Ammon's horn (tissue), 1 donor: ENCODE data around the gene GRAMD1B.

Experiments used
- DNase-seq: peaks from one replicate; pipeline ENCODE4 v3.0.0-alpha.2; 2016; ENCODE audit warnings: low spot score

Gene GRAMD1B

DNA sequence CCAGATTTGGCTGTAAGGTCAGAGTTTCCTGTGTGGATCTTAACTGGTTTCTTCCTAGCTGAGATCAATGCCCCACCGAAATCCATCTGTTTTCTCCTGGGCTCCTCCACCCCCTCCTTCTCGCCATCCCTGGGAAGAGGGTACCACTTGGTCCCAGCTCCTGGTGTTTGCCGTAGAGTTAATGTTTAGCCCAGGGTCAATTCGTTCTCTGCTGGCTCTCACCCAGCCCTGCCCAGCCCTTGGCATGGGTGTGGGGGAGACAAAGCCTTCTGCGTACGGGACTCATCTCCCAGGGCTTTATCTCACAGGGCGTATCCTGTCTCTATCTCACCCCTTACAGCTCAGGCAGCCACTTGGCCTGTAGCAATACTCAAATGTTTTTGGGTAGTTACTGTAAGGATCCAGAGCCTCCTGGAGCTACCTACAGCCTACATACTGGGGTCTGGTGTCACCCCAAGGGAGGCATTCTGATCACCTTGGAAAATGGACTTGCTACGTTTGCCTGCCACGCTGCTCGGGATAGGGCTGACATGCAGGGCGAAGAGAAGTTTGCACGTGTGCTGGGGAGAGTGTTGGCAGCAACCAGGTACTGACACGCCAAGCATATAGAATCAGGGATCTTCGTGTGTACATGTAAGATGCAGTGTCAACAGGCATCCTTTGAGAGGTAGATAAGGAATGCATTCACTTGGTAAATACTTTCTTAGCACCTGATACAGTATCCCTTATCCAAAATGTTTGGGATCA is 158.2 kb downstream of the GRAMD1B start:
- no peak for DNase-seq

DNA sequence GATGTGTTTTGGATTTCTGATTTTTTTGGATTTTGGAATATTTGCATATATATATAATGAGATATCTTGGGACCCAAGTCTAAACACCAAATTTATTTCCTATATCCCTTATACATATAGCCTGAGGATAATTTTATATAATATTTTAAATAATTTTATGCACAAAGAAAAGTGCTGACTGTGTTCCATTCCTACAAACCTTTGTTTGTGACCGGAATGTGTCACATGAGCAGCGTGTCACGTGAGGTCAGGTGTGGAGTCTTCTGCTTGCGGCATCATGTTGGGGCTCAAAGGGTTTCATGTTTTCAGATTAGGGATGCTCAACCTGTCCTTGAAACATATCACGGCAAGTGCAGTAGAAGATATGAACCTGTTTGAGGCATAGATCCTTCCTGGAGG is 158.8 kb downstream of the GRAMD1B start:
- DNase-seq: no peak

- no peak for DNase-seq
Observed at GRCh38 chr11:123590296-123590912, 160.3 kb downstream of the GRAMD1B start.

GRCh38 chr11:123593570-123593969 is 163.5 kb downstream of the GRAMD1B start:
- no peak for DNase-seq

- no peak for DNase-seq
Observed at GRCh38 chr11:123594188-123594901, 164.3 kb downstream of the GRAMD1B start.

DNA sequence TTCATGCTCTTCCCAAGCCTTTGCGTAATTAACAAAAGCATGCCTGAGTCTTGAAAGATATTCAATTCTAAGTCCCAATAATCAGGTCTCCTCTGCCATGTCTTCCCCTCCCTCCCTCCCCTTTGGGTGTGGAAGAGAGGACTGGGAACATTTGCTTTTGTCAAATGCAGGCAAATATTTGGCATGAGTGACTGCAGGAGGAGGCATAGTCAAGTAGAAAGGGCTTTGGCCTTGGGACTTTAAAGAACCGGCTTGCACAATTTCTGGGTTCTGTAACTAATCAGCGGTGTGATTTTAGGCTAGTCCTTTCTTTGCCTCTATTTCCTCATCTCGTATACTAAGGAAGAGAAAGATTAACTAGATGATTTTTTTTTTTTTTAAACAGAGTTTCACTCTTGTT is 164.9 kb downstream of the GRAMD1B start:
- no peak for DNase-seq

- DNase-seq: no peak
Observed at GRCh38 chr11:123597859-123598258, 167.8 kb downstream of the GRAMD1B start.

GRCh38 chr11:123601136-123601535 is 171.1 kb downstream of the GRAMD1B start:
- no peak for DNase-seq

- DNase-seq: no peak
Observed at GRCh38 chr11:123601743-123602142, 171.7 kb downstream of the GRAMD1B start.

- DNase-seq: no peak
Observed at GRCh38 chr11:123603666-123604065, 173.6 kb downstream of the GRAMD1B start.

- DNase-seq: no peak
Observed at GRCh38 chr11:123607781-123608180, 177.7 kb downstream of the GRAMD1B start.

- no peak for DNase-seq
Observed at GRCh38 chr11:123608371-123608770, 178.3 kb downstream of the GRAMD1B start.

GRCh38 chr11:123608945-123609344 is 178.9 kb downstream of the GRAMD1B start:
- no peak for DNase-seq

DNA sequence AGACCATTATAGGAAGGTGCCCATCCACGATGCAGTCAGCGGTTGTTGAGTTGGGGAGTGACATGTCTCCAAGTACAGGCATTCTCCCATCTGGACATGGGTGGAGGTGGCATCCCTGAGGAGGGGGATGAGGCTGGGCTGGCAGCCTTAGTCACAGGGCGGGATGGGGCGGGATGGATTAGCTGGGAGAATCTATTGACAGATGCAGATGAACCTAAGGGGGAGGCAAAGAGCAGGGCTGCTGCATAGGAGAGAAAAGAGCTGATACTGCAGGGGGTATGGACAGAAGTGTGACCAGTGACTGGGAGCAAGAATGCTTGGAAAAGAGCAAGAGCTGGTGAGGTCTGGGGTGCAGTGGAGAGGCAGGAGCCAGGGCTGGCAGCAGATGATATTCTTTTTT is 181.6 kb downstream of the GRAMD1B start:
- DNase-seq: no peak

DNA sequence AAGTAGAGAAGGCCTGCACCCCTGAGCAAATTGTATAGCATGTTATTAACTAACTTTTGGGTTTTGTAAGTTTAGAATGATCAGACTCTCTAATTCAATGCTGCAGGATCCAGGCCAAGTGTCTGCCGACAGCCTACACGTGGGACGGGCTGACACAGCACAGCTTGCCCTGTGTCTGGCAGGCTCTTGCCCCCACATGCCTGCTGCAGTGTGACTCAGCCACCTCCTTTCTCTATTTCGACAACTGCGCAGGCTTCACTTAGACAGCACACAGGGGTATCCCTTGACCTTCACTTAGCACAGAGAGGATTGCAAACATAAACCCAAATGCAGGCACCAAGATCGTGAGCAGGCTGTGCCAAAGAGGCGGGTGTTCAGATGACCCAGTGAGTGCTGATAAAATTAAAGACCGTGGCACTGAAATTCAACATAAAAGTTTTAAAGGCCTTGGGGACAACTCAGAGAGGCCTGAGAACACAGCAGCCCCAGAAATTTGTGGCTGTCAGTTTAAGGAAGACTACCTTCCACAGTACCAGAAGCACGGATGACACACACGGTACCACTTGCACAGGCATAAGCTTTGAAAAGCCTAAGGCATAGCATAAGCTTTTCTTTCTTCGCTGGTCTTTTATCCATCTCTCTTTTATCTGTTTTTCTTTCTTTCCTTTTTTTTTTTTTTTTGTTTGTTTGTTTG is 186.6 kb downstream of the GRAMD1B start:
- DNase-seq: peak; percentile 80

DNA sequence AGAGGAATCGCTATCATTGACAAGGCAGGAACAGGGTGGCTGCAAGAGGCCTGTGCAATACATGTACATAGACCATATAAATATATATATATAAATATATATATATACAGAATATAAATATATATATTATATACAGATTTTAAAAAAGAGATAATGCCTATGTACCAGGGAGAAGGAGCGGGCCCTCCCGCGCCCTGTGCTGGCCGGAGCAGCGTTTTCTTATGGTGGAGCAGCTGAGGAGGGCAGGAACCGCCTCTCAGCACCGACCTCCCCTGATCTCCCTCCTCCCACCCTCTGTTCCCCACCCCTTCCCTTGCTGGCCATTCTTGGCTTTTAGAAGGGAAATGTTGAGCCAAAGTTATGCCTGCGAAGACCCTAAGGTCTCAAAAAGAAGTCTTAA is 192.5 kb downstream of the GRAMD1B start:
- no peak for DNase-seq

- DNase-seq: no peak
Observed at GRCh38 chr11:123624974-123625373, 194.9 kb downstream of the GRAMD1B start.

DNA sequence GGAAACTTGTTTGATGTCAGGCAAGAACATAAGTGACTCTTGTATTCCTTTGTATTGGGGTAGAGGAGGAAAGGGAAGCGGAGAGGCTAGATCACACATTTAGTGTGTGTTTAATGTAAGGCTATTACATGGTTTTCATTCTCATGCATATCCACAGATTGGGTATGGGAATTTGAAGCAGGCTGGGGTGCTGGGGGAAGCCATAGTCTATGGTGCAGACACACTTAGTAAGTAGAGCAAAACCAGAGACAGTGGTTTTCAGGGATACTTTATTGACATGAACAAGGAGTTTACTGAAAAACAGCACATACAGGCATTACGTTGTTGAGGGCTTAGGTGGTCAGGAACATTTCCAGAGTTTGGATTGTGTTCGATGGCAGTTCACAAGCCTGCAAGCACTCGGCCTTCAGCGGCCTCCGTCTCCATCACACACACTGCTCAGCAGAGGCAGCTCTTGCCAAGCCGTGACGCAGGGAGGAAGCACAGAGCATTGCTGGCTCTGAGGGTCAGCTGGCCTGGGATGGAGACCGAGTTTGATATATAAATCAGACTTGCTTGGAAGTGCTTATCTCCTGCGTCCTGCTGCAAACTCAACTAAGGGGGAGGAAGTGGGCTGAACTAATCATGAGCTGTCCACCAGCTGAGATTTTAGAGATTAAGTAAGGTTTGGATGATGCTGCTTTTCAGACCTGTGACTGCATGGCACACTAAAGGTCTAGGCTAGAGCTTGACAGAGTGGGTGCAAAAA is 199.0 kb downstream of the GRAMD1B start:
- no peak for DNase-seq

DNA sequence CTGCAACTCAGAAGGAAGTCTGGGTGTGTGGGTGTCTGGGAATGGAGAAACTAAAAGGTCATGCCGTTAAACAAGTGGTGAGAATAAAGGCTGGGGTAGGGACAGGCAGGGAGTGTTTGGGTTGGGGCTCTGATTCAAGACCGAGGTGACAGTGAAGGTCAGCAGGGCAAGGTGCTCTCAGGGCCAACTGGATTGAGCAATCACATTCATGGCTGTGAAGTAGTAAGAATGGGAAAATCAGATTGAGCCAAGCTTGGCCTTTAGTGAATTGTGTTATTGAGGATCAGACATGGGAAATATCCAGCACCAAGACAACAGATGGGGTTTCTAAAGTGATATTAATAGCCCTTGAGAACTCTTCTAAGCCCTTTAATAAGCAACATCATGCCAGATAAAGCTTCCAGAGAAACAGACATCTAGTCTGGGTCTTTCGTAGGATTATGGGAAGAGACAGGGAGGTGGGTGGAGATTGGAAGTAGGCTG is 200.1 kb downstream of the GRAMD1B start:
- no peak for DNase-seq

DNA sequence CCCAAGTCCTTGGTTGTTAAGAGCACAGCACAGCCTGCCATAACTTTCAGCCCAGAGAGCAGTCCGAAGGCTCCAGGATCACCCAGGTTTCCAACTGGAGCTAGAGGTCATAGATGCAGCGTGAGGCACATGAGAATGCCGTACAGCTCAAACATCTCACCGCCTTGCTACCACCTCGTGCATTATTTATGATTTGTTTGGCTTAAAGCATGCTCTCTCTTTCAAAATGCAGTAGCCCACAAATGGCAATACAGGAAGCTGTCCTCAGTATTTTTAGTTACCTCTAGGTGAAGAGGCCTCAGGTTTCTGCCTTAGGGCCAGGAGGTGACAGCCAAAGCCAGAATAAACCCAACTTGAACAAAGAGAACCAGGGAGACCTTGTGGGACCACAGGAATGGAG is 210.0 kb downstream of the GRAMD1B start:
- DNase-seq: no peak

GRCh38 chr11:123640677-123641494 is 210.8 kb downstream of the GRAMD1B start:
- no peak for DNase-seq
